Epithelial cell of prostate (primary cell): ENCODE data around the gene PCDHGA4.
"Not testable (repeated sequence)": the region's sequence is repeated elsewhere in the genome, so short reads cannot be mapped to it uniquely, and the experiment has no call there.

ENCODE experiments used
- DNase-seq: peaks from one replicate; pipeline ENCODE4 v3.0.0-alpha.2; 2011; ENCODE audit warnings: low read depth, low spot score
- H3K27ac ChIP-seq: fragments of 450-650 bp; 2 replicates; pipeline ENCODE4 v1.5.1; 2017; ENCODE audit warnings: mild to moderate bottlenecking

PCDHGA4 gene

GRCh38 chr5:141382469-141383294, 27.9 kb downstream of the PCDHGA4 start, which contains the start of gene PCDHGA7:
Gene PCDHGA7, plus strand, starts transcription at chr5:141382742. Its CDS starts 158 bp downstream, at chr5:141382900.
- H3K27ac ChIP-seq, result no peak within 1 kb of the TSS
- no peak for DNase-seq

- no peak overlapping the region for H3K27ac ChIP-seq
- DNase-seq, result no peak
Observed at GRCh38 chr5:141383345-141383744, 28.5 kb downstream of the PCDHGA4 start.

- DNase-seq, result no peak
- H3K27ac ChIP-seq, result no peak overlapping the region
Observed at GRCh38 chr5:141384471-141385267, 29.8 kb downstream of the PCDHGA4 start.

GRCh38 chr5:141387557-141388311, 32.9 kb downstream of the PCDHGA4 start, which contains the start of gene PCDHGB4:
Gene PCDHGB4, plus strand, starts transcription at chr5:141387698. Its CDS starts 187 bp downstream, at chr5:141387885.
- DNase-seq, H3K27ac ChIP-seq: not testable (repeated sequence)

GRCh38 chr5:141388661-141389060, 33.8 kb downstream of the PCDHGA4 start:
- DNase-seq, result no peak
- no peak overlapping the region for H3K27ac ChIP-seq

GRCh38 chr5:141389153-141390042, 34.6 kb downstream of the PCDHGA4 start:
- no peak for DNase-seq
- H3K27ac ChIP-seq, result no peak overlapping the region

GRCh38 chr5:141392429-141393198, 37.8 kb downstream of the PCDHGA4 start, which contains the start of gene PCDHGA8:
Gene PCDHGA8, plus strand, starts transcription at chr5:141392633. Its CDS starts 181 bp downstream, at chr5:141392814.
- no peak within 1 kb of the TSS for H3K27ac ChIP-seq
- DNase-seq, result no peak

GRCh38 chr5:141393267-141393666, 38.4 kb downstream of the PCDHGA4 start:
- DNase-seq, result no peak

GRCh38 chr5:141394401-141395187, 39.8 kb downstream of the PCDHGA4 start:
- not testable (repeated sequence) for H3K27ac ChIP-seq, DNase-seq

More at GRCh38 chr5:141393267-141393666, 38.4 kb downstream of the PCDHGA4 start:
- H3K27ac ChIP-seq, result no peak overlapping the region

- DNase-seq, H3K27ac ChIP-seq: not testable (repeated sequence)
Observed at GRCh38 chr5:141397756-141398551, 43.1 kb downstream of the PCDHGA4 start, which contains the start of gene PCDHGB5. Gene PCDHGB5, plus strand, starts transcription at chr5:141397947. Its CDS starts 181 bp downstream, at chr5:141398128.

GRCh38 chr5:141398608-141399007, 43.8 kb downstream of the PCDHGA4 start:
- no peak overlapping the region for H3K27ac ChIP-seq
- DNase-seq, result no peak

- no peak for DNase-seq
- no peak overlapping the region for H3K27ac ChIP-seq
Observed at GRCh38 chr5:141399555-141400258, 44.9 kb downstream of the PCDHGA4 start.

- DNase-seq, result no peak
Observed at GRCh38 chr5:141402553-141403243, 47.9 kb downstream of the PCDHGA4 start, which contains the start of gene PCDHGA9. Gene PCDHGA9, plus strand, starts transcription at chr5:141402778. Its CDS starts 175 bp downstream, at chr5:141402953.

GRCh38 chr5:141403387-141403786, 48.6 kb downstream of the PCDHGA4 start:
- no peak overlapping the region for H3K27ac ChIP-seq
- DNase-seq, result no peak

More at GRCh38 chr5:141402553-141403243, 47.9 kb downstream of the PCDHGA4 start, which contains the start of gene PCDHGA9:
- H3K27ac ChIP-seq, result no peak within 1 kb of the TSS
